ENCODE measurements around the gene FANCF. TPM values are rescaled to one million over a fixed set of nuclear protein-coding genes. Genes with fewer than 3 reads are reported as not detected.
"Not testable (repeated sequence)": the region's sequence is repeated elsewhere in the genome, so short reads cannot be mapped to it uniquely, and the experiment has no call there.

The FANCF gene
- total and polyA plus RNA-seq, 2 experiments from 2014 or later = 9.9 to 16.4 TPM

DNA sequence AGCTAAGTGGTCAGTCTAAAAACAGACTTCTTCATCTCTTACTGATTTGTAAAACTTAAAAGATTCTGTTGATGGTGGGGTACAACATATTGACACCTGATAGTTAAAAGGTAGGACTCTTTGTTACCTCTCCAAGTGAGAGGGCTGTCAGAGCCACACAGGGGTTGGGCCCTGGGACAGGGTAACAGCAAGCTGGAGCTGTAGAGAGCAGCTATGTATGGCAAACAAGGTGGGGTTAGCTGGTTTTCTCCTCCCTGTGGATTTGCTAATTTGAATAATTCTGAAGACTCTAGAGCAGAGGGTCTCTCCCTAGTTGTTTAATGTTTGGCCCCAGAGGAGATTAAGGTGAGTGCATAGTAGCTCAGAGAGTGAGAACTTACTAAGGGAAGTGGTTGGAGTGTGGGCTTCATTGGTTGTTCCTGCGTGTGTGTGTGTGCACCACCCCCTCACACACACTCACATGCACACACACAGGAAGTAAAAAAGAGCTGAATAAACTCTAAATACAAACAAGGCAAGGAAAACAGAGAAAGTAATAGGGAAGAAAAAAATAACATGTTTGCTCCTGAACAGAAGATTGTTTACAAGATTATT, 31.6 kb upstream of the FANCF start:
- no peaks in the 10 kb centered on the region for H3K36me3 ChIP-seq (replicated peaks; ENCODE audit: insufficient read depth, low read depth)

DNA sequence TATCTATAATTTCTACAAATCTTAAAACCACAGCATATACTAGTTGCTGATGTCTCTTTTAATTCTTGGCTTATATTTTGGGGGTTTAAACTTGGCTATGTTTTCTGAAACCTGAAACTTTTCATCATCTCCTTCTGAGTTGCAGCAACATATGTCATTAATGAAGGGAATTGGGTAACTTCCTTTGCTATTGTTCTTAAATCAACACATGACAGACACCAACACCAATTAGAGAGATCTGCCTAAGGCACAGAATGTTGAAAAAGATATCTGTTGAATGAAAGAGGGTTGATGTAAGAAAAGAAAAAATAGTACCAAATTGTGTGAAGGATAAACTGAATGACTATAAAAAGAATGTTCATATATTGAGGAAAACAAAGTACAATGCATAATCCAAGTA, 30.5 kb upstream of the FANCF start:
- Histone ChIP-seq H3K4me3 (no peak overlapping the region), H3K27ac (peak overlapping the region; percentile 8), H3K4me1 (ENCODE audit: insufficient read depth) (no peaks in the 10 kb centered on the region), H3K9me3 (ENCODE audit: low read depth) (no peaks in the 10 kb centered on the region), H3K9me2 (replicated peaks; ENCODE audit: insufficient read depth) (no peaks in the 10 kb centered on the region), H3K36me3 (replicated peaks; ENCODE audit: insufficient read depth, low read depth) (no peaks in the 10 kb centered on the region), H4K20me1 (ENCODE audit: insufficient read depth, poor library complexity, severe bottlenecking) (no peaks in the 10 kb centered on the region), H3K79me2 (no peaks in the 10 kb centered on the region), H3K27me3 (no peaks in the 10 kb centered on the region), H3K4me2 (no peak overlapping the region), H2AFZ (no peak overlapping the region)
- DNase-seq (ENCODE audit: low spot score) = no peak
- TF ChIP-seq, protein P1, sequence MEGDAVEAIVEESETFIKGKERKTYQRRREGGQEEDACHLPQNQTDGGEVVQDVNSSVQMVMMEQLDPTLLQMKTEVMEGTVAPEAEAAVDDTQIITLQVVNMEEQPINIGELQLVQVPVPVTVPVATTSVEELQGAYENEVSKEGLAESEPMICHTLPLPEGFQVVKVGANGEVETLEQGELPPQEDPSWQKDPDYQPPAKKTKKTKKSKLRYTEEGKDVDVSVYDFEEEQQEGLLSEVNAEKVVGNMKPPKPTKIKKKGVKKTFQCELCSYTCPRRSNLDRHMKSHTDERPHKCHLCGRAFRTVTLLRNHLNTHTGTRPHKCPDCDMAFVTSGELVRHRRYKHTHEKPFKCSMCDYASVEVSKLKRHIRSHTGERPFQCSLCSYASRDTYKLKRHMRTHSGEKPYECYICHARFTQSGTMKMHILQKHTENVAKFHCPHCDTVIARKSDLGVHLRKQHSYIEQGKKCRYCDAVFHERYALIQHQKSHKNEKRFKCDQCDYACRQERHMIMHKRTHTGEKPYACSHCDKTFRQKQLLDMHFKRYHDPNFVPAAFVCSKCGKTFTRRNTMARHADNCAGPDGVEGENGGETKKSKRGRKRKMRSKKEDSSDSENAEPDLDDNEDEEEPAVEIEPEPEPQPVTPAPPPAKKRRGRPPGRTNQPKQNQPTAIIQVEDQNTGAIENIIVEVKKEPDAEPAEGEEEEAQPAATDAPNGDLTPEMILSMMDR (IDR thresholded peaks at IDR 0.05; ENCODE audit: poor library complexity) = no peak
- TF ChIP-seq EZH2 (IDR thresholded peaks at IDR 0.05; ENCODE audit: borderline replicate concordance) = no peak
- no peak for TF ChIP-seq EZH2phosphoT487 (IDR thresholded peaks at IDR 0.05; ENCODE audit: low read depth, severe bottlenecking, unreplicated experiment)

More for the DNA sequence above, 31.6 kb upstream of the FANCF start:
- H3K4me2 ChIP-seq = no peak overlapping the region
- H4K20me1 ChIP-seq (ENCODE audit: insufficient read depth, poor library complexity, severe bottlenecking) = no peaks in the 10 kb centered on the region
- no peak for TF ChIP-seq EZH2phosphoT487 (IDR thresholded peaks at IDR 0.05; ENCODE audit: low read depth, severe bottlenecking, unreplicated experiment)
- TF ChIP-seq, protein P1 (IDR thresholded peaks at IDR 0.05; ENCODE audit: poor library complexity) = no peak
- TF ChIP-seq EZH2 (IDR thresholded peaks at IDR 0.05; ENCODE audit: borderline replicate concordance) = no peak
- H3K79me2 ChIP-seq = no peaks in the 10 kb centered on the region
- H3K27me3 ChIP-seq = no peaks in the 10 kb centered on the region
- no peak overlapping the region for H3K4me3 ChIP-seq
- no peaks in the 10 kb centered on the region for H3K9me2 ChIP-seq (replicated peaks; ENCODE audit: insufficient read depth)
- H3K27ac ChIP-seq = peak overlapping the region; percentile 8
- no peaks in the 10 kb centered on the region for H3K4me1 ChIP-seq (ENCODE audit: insufficient read depth)
- 63% methylated on average over 1 of the region's 1 CpG for WGBS (ENCODE audit: low lambda C conversion rate, missing lambda C conversion rate)
- no peak for DNase-seq (ENCODE audit: low spot score)
- H2AFZ ChIP-seq = no peak overlapping the region
- H3K9me3 ChIP-seq (ENCODE audit: low read depth) = no peaks in the 10 kb centered on the region

DNA sequence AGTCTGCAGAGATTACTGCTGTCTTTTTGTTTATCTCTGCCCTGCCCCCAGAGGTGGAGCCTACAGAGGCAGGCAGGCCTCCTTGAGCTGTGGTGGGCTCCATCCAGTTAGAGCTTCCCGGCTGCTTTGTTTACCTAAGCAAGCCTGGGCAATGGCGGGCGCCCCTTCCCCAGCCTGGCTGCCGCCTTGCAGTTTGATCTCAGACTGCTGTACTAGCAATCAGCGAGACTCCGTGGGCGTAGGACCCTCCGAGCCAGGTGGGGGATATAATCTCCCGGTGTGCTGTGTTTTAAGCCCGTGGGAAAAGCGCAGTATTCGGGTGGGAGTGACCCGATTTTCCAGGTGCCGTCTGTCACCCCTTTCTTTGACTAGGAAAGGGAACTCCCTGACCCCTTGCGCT, 26.7 kb upstream of the FANCF start:
- not testable (repeated sequence) for H3K27me3 ChIP-seq; H4K20me1 ChIP-seq (ENCODE audit: insufficient read depth, poor library complexity, severe bottlenecking); DNase-seq (ENCODE audit: low spot score); H3K9me3 ChIP-seq (ENCODE audit: low read depth); H2AFZ ChIP-seq; H3K4me3 ChIP-seq; H3K9me2 ChIP-seq (replicated peaks; ENCODE audit: insufficient read depth); H3K36me3 ChIP-seq (replicated peaks; ENCODE audit: insufficient read depth, low read depth); H3K4me2 ChIP-seq; H3K4me1 ChIP-seq (ENCODE audit: insufficient read depth); H3K27ac ChIP-seq; H3K79me2 ChIP-seq
- WGBS (ENCODE audit: low lambda C conversion rate, missing lambda C conversion rate) = 73% methylated on average over 15 of the region's 15 CpGs

DNA sequence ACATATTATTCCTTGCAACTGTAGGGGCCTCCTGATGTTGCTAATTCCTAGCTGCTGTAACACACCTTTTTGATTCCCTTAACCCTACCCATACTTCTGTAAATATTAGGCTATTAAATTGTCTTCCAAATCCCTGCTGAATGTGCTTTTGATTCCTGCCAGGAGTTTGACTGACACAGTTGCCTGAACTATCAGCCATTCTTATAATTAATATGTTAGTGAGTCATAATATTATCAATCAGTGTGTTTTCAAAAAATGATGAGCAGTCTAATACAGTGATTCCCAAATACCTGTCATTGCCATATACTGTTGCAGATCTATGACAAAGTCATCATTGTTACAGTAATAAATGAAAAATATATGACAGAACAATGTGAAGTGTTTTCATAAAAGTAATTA, 15.9 kb upstream of the FANCF start:
- no peak for DNase-seq (ENCODE audit: low spot score)
- Histone ChIP-seq H3K4me2 (no peak overlapping the region), H3K36me3 (replicated peaks; ENCODE audit: insufficient read depth, low read depth) (no peaks in the 10 kb centered on the region), H3K4me1 (ENCODE audit: insufficient read depth) (no peaks in the 10 kb centered on the region), H3K79me2 (no peaks in the 10 kb centered on the region), H2AFZ (no peak overlapping the region), H3K9me2 (replicated peaks; ENCODE audit: insufficient read depth) (no peaks in the 10 kb centered on the region), H3K9me3 (ENCODE audit: low read depth) (no peaks in the 10 kb centered on the region), H4K20me1 (ENCODE audit: insufficient read depth, poor library complexity, severe bottlenecking) (no peaks in the 10 kb centered on the region), H3K27me3 (no peaks in the 10 kb centered on the region), H3K27ac (no peak overlapping the region), H3K4me3 (no peak overlapping the region)
- no peak for TF ChIP-seq EZH2 (IDR thresholded peaks at IDR 0.05; ENCODE audit: borderline replicate concordance)
- TF ChIP-seq, protein P1 (IDR thresholded peaks at IDR 0.05; ENCODE audit: poor library complexity) = no peak
- no peak for TF ChIP-seq EZH2phosphoT487 (IDR thresholded peaks at IDR 0.05; ENCODE audit: low read depth, severe bottlenecking, unreplicated experiment)

All from hepatocyte (in vitro differentiated cells).